Measurements from ENCODE around the gene POU3F2.

POU3F2 gene

DNA sequence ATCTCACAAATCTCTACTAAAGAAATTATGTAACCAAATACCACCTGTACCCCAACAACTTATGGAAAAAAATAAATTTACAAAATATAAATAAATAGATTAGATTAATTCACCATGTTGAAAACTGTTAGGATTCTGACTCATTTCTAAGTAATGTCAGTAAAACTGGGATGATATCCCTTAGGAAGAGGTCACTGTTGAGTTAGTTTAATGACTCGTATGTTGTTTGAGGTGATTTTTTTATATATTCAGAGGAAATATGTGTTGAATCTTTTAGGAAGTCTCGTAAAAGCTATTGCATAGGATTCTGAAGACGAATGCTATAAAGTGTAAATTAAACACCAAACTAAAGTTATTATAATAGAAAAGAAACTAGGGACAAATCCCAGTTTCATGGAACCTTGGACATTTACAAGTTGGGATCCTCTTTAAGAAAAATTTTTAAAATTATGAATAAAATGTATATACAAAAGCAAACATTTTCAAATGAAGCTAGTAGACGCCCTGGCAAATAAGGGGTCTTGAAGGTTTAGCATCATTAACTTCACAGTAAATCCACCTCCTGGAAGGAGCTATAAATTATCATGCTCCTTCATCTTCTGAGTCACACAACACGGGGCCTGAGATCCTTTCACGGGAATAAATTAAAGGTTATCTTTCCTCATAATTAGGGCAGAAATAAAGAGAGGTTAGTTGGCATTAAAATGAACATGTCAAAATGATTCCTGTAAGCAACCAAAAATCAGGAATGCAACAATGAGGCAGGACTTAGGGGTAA is 37.0 kb upstream of the POU3F2 start:
- H3K4me2 ChIP-seq (ENCODE audit: low read length), result no peak overlapping the region
- H3K4me1 ChIP-seq (ENCODE audit: low read length), result no peaks in the 10 kb centered on the region
- H3K9ac ChIP-seq (ENCODE audit: low read length), result no peak overlapping the region
- no peaks in the 10 kb centered on the region for H3K79me2 ChIP-seq (ENCODE audit: low read length)
- no peak overlapping the region for H2AFZ ChIP-seq (ENCODE audit: low read depth, low read length)
- no peak overlapping the region for H3K27ac ChIP-seq (ENCODE audit: low read length)
- H3K36me3 ChIP-seq (replicated peaks; ENCODE audit: low read depth, low read length), result no peaks in the 10 kb centered on the region
- TF ChIP-seq CTCF (IDR thresholded peaks at IDR 0.05; ENCODE audit: low read depth, low read length) (no peak), EZH2phosphoT487 (IDR thresholded peaks at IDR 0.05; ENCODE audit: low read depth) (no peak)
- no peaks in the 10 kb centered on the region for H3K9me3 ChIP-seq (ENCODE audit: insufficient read depth, low read length)
- H3K27me3 ChIP-seq (ENCODE audit: low read depth, low read length), result no peaks in the 10 kb centered on the region
- no peaks in the 10 kb centered on the region for H4K20me1 ChIP-seq (ENCODE audit: insufficient read depth, low read length)
- H3K4me3 ChIP-seq (ENCODE audit: low read length), result no peak overlapping the region

DNA sequence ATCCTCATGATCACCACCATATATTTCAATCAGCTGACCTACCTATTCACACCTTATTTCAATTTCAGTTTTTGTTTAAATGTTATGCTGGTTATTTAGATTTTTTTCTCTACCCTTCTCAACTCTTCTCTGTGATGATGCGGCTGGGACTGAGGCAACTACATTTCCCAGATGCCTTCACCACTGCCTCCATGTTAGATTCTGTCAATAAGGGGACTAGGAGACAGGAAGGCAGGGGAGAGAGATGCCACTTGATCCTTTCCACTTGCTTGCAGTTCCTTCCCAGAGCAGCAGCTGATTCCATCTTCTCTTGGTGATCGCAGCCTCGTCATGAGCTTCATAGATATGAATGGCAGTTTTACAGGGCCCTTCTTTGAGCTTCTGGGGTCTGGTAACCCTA is 33.5 kb upstream of the POU3F2 start:
- TF ChIP-seq EZH2phosphoT487 (IDR thresholded peaks at IDR 0.05; ENCODE audit: low read depth) (no peak), CTCF (IDR thresholded peaks at IDR 0.05; ENCODE audit: low read depth, low read length) (no peak)
- no peaks in the 10 kb centered on the region for H3K27me3 ChIP-seq (ENCODE audit: low read depth, low read length)
- no peak overlapping the region for H2AFZ ChIP-seq (ENCODE audit: low read depth, low read length)
- no peaks in the 10 kb centered on the region for H4K20me1 ChIP-seq (ENCODE audit: insufficient read depth, low read length)
- H3K9me3 ChIP-seq (ENCODE audit: insufficient read depth, low read length), result no peaks in the 10 kb centered on the region
- no peaks in the 10 kb centered on the region for H3K36me3 ChIP-seq (replicated peaks; ENCODE audit: low read depth, low read length)
- no peak overlapping the region for H3K27ac ChIP-seq (ENCODE audit: low read length)
- no peak overlapping the region for H3K9ac ChIP-seq (ENCODE audit: low read length)
- no peaks in the 10 kb centered on the region for H3K79me2 ChIP-seq (ENCODE audit: low read length)
- H3K4me3 ChIP-seq (ENCODE audit: low read length), result no peak overlapping the region
- no peak overlapping the region for H3K4me2 ChIP-seq (ENCODE audit: low read length)
- no peaks in the 10 kb centered on the region for H3K4me1 ChIP-seq (ENCODE audit: low read length)

DNA sequence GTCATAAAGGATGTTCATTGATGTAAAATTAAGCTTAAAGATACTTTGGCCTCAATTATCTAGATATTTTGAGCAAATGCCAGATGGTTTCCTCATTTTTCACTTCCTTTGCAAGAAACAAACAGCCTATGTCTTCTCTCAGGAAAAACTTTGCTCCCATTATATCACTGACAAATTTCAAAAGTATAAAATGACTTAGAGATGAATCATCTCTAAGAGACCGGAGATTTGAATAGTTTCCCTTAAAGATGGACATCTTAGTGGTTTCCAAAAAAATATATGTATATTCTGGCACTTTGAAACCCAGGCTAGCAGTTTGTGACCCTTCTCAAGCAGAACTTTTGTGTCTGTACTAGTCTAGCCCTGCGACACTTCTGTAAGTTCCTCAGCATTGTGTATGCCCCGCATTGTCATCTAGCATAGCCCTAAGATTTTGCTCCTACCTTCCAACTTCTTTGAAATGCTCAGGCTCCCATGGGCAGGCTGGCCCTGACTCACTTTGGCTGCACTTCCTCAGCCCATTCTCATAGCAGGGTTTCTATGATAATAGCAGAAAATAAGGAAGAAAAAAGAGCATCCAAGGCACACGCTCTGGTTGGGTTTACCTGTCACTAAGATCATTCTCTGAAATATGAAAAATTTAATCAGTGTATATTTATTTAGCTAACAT is 25.7 kb upstream of the POU3F2 start:
- TF ChIP-seq CTCF (IDR thresholded peaks at IDR 0.05; ENCODE audit: low read depth, low read length) (no peak), EZH2phosphoT487 (IDR thresholded peaks at IDR 0.05; ENCODE audit: low read depth) (no peak)
- Histone ChIP-seq H3K27me3 (ENCODE audit: low read depth, low read length) (no peaks in the 10 kb centered on the region), H3K4me2 (ENCODE audit: low read length) (no peak overlapping the region), H3K36me3 (replicated peaks; ENCODE audit: low read depth, low read length) (no peaks in the 10 kb centered on the region), H3K79me2 (ENCODE audit: low read length) (no peaks in the 10 kb centered on the region), H4K20me1 (ENCODE audit: insufficient read depth, low read length) (no peaks in the 10 kb centered on the region), H3K4me1 (ENCODE audit: low read length) (no peaks in the 10 kb centered on the region), H3K4me3 (ENCODE audit: low read length) (no peak overlapping the region), H3K27ac (ENCODE audit: low read length) (no peak overlapping the region), H2AFZ (ENCODE audit: low read depth, low read length) (no peak overlapping the region), H3K9ac (ENCODE audit: low read length) (no peak overlapping the region), H3K9me3 (ENCODE audit: insufficient read depth, low read length) (no peaks in the 10 kb centered on the region)

- no peaks in the 10 kb centered on the region for H4K20me1 ChIP-seq (ENCODE audit: insufficient read depth, low read length)
- no peaks in the 10 kb centered on the region for H3K4me1 ChIP-seq (ENCODE audit: low read length)
- H3K27ac ChIP-seq (ENCODE audit: low read length), result no peak overlapping the region
- H3K36me3 ChIP-seq (replicated peaks; ENCODE audit: low read depth, low read length), result no peaks in the 10 kb centered on the region
- no peak overlapping the region for H3K4me3 ChIP-seq (ENCODE audit: low read length)
- no peak overlapping the region for H3K9ac ChIP-seq (ENCODE audit: low read length)
- H3K27me3 ChIP-seq (ENCODE audit: low read depth, low read length), result no peaks in the 10 kb centered on the region
- H2AFZ ChIP-seq (ENCODE audit: low read depth, low read length), result no peak overlapping the region
- no peak overlapping the region for H3K4me2 ChIP-seq (ENCODE audit: low read length)
- no peaks in the 10 kb centered on the region for H3K79me2 ChIP-seq (ENCODE audit: low read length)
- H3K9me3 ChIP-seq (ENCODE audit: insufficient read depth, low read length), result no peaks in the 10 kb centered on the region
- TF ChIP-seq CTCF (IDR thresholded peaks at IDR 0.05; ENCODE audit: low read depth, low read length) (no peak), EZH2phosphoT487 (IDR thresholded peaks at IDR 0.05; ENCODE audit: low read depth) (no peak)
Measured at GRCh38 chr6:98812220-98812619, 22.2 kb upstream of the POU3F2 start.
